K562 (cell line): ENCODE data around the gene PTCHD4. TPM values are rescaled to one million over a fixed set of nuclear protein-coding genes. Genes with fewer than 3 reads are reported as not detected.

Source experiments
- ATAC-seq: fragments of 200-7000 bp; cut with Tn5 transposase; 3 replicates; pipeline ENCODE4 v1.9.1; 2020; ENCODE audit warnings: moderate library complexity
- BruUV-seq: library from RNA; stranded (reverse); fragments of 400-500 nt; replicated peaks from 2 replicates; lab custom pipeline; 2021; lab: Mats Ljungman, UMichigan
- CTCF ChIA-PET: fragments of 300-600 bp; formaldehyde crosslinking; extraction: SDS; loops from one replicate; lab custom pipeline; 2021; ENCODE audit warnings: low intra/inter-chr PET ratio; lab: Yijun Ruan, JAX
- POLR2A ChIA-PET: fragments of 300-600, 350-650 bp; sonication (Branson Sonifier 250); formaldehyde crosslinking; extraction: SDS; loops from one replicate; lab custom pipeline; 2021; ENCODE audit warnings: antibody characterized with exemption, inconsistent platforms; lab: Yijun Ruan, JAX
- DNase-seq, 4 experiments: peaks; one replicate each; pipeline versions ENCODE4 v3.0.0 to v3.0.0-alpha.2; 2011 to 2018; ENCODE audit warnings: low spot score in 3 of 4, mixed read lengths in 3 of 4; ENCODE audit errors: extremely low read depth in 1 of 4
- FAIRE-seq: peaks from 2 replicates; lab custom pipeline; 2011; peaks lifted over from hg19 to GRCh38; lab: Jason Lieb, UNC
- H2AFZ ChIP-seq: 2 replicates; pipeline ENCODE4 v1.6.0; 2011; ENCODE audit warnings: low read depth, low read length, control low read depth, inconsistent platforms
- H3K27ac ChIP-seq: fragments of 200-600 bp; 3 replicates; pipeline ENCODE4 v1.8.0; 2011; ENCODE audit warnings: low read depth, mild to moderate bottlenecking, control low read depth, inconsistent platforms, low read length, moderate library complexity, mixed read lengths; ENCODE audit errors: extremely low read depth
- H3K27me3 ChIP-seq, 2 experiments: fragments of 300-600 bp in 1 of 2; 2 replicates in 1 of 2; 3 replicates in 1 of 2; pipeline versions ENCODE4 v1.6.0 to v1.8.0; 2011; ENCODE audit warnings: inconsistent platforms in 2 of 2, low read length in 2 of 2, mild to moderate bottlenecking in 1 of 2, mixed read lengths in 1 of 2, moderate library complexity in 1 of 2; ENCODE audit not compliant: control insufficient read depth in 2 of 2, insufficient read depth in 2 of 2
- H3K36me3 ChIP-seq: fragments of 300-600 bp; 3 replicates; pipeline ENCODE4 v1.8.0; 2011; ENCODE audit warnings: mild to moderate bottlenecking, low read length, inconsistent platforms; ENCODE audit not compliant: control insufficient read depth, insufficient read depth
- H3K4me1 ChIP-seq, 2 experiments: fragments of 200-600 bp in 1 of 2; replicated peaks in 1 of 2; 2 replicates in 1 of 2; 3 replicates in 1 of 2; pipeline versions ENCODE4 v1.5.1 to v1.8.0; 2011; ENCODE audit warnings: inconsistent platforms in 2 of 2, low read length in 2 of 2, mild to moderate bottlenecking in 1 of 2, mixed read lengths in 1 of 2, moderate library complexity in 1 of 2; ENCODE audit not compliant: control insufficient read depth in 2 of 2, insufficient read depth in 2 of 2
- H3K4me2 ChIP-seq: 2 replicates; pipeline ENCODE4 v1.6.1; 2011; ENCODE audit warnings: low read length, control low read depth, inconsistent platforms, mixed read lengths; ENCODE audit not compliant: insufficient read depth
- H3K4me3 ChIP-seq: fragments of 200-600 bp; sonication (generic), shearing (Covaris generic); 2 replicates; pipeline ENCODE4 v1.5.1; 2016; ENCODE audit warnings: control low read depth, inconsistent platforms
- H3K79me2 ChIP-seq: fragments of 200-600 bp; 3 replicates; pipeline ENCODE4 v1.8.0; 2011; ENCODE audit warnings: low read length, inconsistent platforms; ENCODE audit not compliant: control insufficient read depth, insufficient read depth
- H3K9ac ChIP-seq, 2 experiments: 2 replicates each; pipeline versions ENCODE4 v1.6.0 to v1.6.1; 2011; ENCODE audit warnings: low read depth in 2 of 2, low read length in 2 of 2, control low read depth in 1 of 2, inconsistent platforms in 1 of 2, mild to moderate bottlenecking in 1 of 2, mixed read lengths in 1 of 2; ENCODE audit not compliant: insufficient read depth in 1 of 2
- H3K9me1 ChIP-seq: one replicate; pipeline ENCODE4 v1.6.0; 2011; ENCODE audit warnings: inconsistent platforms, mild to moderate bottlenecking, low read length, moderate library complexity; ENCODE audit not compliant: control insufficient read depth, insufficient read depth
- H3K9me3 ChIP-seq: replicated peaks from 2 replicates; pipeline ENCODE4 v1.5.1; 2011; ENCODE audit warnings: low read depth, low read length, inconsistent platforms; ENCODE audit not compliant: control insufficient read depth, insufficient read depth
- H4K20me1 ChIP-seq: replicated peaks from 2 replicates; pipeline ENCODE4 v1.6.1; 2011; ENCODE audit warnings: low read length, inconsistent platforms, mixed read lengths; ENCODE audit not compliant: control insufficient read depth, insufficient read depth
- ATF3 ChIP-seq, 2 experiments: fragments of 450-650 bp in 1 of 2; sonication (generic) in 1 of 2; formaldehyde crosslinking in 1 of 2; IDR thresholded peaks in 1 of 2; conservative IDR thresholded peaks in 1 of 2; 2 replicates each; pipeline versions ENCODE4 v1.6.1 to v1.8.1; 2016 to 2023; ENCODE audit warnings: mild to moderate bottlenecking in 2 of 2, moderate library complexity in 2 of 2, inconsistent platforms in 1 of 2, missing genetic modification reagents in 1 of 2
- CREBBP ChIP-seq: IDR thresholded peaks from one replicate; pipeline ENCODE4 v1.6.1; 2012; ENCODE audit warnings: low read depth, mild to moderate bottlenecking, control low read depth, inconsistent platforms, low read length
- FOXP4 ChIP-seq: sonication (generic); formaldehyde crosslinking; IDR thresholded peaks from 2 replicates; pipeline ENCODE4 v1.8.0; 2022; ENCODE audit warnings: mild to moderate bottlenecking, missing genetic modification reagents, borderline replicate concordance
- GTF2B ChIP-seq: IDR thresholded peaks from 2 replicates; pipeline ENCODE4 v1.6.1; 2011; ENCODE audit not compliant: insufficient read length; ENCODE audit errors: extremely low read depth
- MCM3 ChIP-seq: fragments of 450-650 bp; IDR thresholded peaks from 2 replicates; pipeline ENCODE4 v1.6.1; 2016
- MNT ChIP-seq, 2 experiments: fragments of 450-650 bp; conservative IDR thresholded peaks; 2 replicates each; pipeline ENCODE4 v1.6.1; 2017; ENCODE audit warnings: mild to moderate bottlenecking in 2 of 2, moderate library complexity in 2 of 2
- XRCC4 ChIP-seq: IDR thresholded peaks from one replicate; pipeline ENCODE4 v1.6.1; 2011; ENCODE audit not compliant: insufficient read depth, insufficient read length; ENCODE audit errors: extremely low read depth
- ZC3H11A ChIP-seq: IDR thresholded peaks from 2 replicates; pipeline ENCODE4 v1.6.1; 2012; ENCODE audit warnings: low read depth, low read length, improper control_type of control experiment
- ZNF609 ChIP-seq: sonication (generic); formaldehyde crosslinking; IDR thresholded peaks from 2 replicates; pipeline ENCODE4 v1.8.1; 2023; ENCODE audit warnings: missing genetic modification reagents, mild to moderate bottlenecking, borderline replicate concordance
- WGBS: fragments of 100-300 bp; shearing (Covaris generic); methylation state at CpG from one replicate; pipeline ENCODE4 v1.1.6; 2016; ENCODE audit warnings: low coverage, mixed read lengths; ENCODE audit not compliant: insufficient coverage; ENCODE audit errors: missing lambda C conversion rate; 5-methylcytosine and 5-hydroxymethylcytosine counted together
- in situ Hi-C: fragments of 300-500 bp; cut with MboI; formaldehyde crosslinking; loops from 4 replicates; pipeline ENCODE4 v1.15.0; 2018; ENCODE audit warnings: inconsistent platforms, mixed read lengths
- intact Hi-C: fragments of 100-400 bp; cut with micrococcal nuclease; formaldehyde crosslinking; loops from 2 replicates; pipeline ENCODE4 v1.14.2; 2022
- polyA plus RNA-seq, 8 experiments: library from polyadenylated mRNA; depleted of rRNA in 4 of 8; stranded (reverse) in 5 of 8; unstranded in 3 of 8; fragments of >200 nt; fragmentation: Nextera tagmentation in 2 of 8; fragmentation: Illumina TruSeq in 1 of 8; extraction: Ambion mirVana in 2 of 8; extraction: Trizol in 1 of 8; gene quantifications; 2 replicates each; pipeline versions ENCODE4 v1.2.1 to v1.2.3, GENCODE V29; 2011 to 2014; ENCODE audit warnings: inconsistent platforms in 1 of 8, missing spikeins in 1 of 8
- total RNA-seq, 7 experiments: library from RNA; depleted of rRNA in 6 of 7; stranded (reverse); fragments of >200 nt in 6 of 7; fragmentation: Illumina TruSeq in 2 of 7; extraction: Trizol in 2 of 7; gene quantifications; 2 replicates each; pipeline versions ENCODE4 v1.2.1 to v1.2.3, GENCODE V29; 2011 to 2021; ENCODE audit warnings: low replicate concordance in 1 of 7

The PTCHD4 gene
- total and polyA plus RNA-seq, 9 of the 15 experiments (the other 6 are each of a cell fraction or from before 2014, with no cell fraction given): not detected

GRCh38 chr6:48151142-48151541 lies 40.1 kb upstream of the PTCHD4 start:
- FAIRE-seq (no peak), ATAC-seq (no peak), DNase-seq (no peak)
- Histone ChIP-seq H4K20me1 (no peaks in the 10 kb centered on the region), H3K27ac (no peak overlapping the region), H2AFZ (no peak overlapping the region), H3K79me2 (no peaks in the 10 kb centered on the region), H3K9ac (no peak overlapping the region), H3K9me1 (no peaks in the 10 kb centered on the region), H3K4me2 (no peak overlapping the region), H3K36me3 (no peaks in the 10 kb centered on the region), H3K9me3 (peaks cover 2% of the 10 kb centered on the region; the same call in 1 of the 2 replicates), H3K4me3 (no peak overlapping the region), H3K27me3 (no peaks in the 10 kb centered on the region), H3K4me1 (no peaks in the 10 kb centered on the region)
- ChIA-PET CTCF (no interaction called here), POLR2A (no interaction called here)
- in situ Hi-C loops (no loop called here), intact Hi-C loops (no loop called here)
- WGBS: 3% methylated on average over 2 of the region's 2 CpGs
- BruUV-seq: no TSS peak
- TF ChIP-seq MNT (conservative IDR thresholded peaks at IDR 0.05) (no peak), XRCC4 (no peak), GTF2B (no peak), ZNF609 (no peak), ATF3 (IDR thresholded peaks at IDR 0.05) (no peak), ATF3 (CRISPR knock-in tag; conservative IDR thresholded peaks at IDR 0.05) (no peak), ZC3H11A (no peak), MCM3 (no peak), CREBBP (no peak), FOXP4 (CRISPR knock-in tag) (no peak)
